ENCODE results near the gene RADIL.

DNA sequence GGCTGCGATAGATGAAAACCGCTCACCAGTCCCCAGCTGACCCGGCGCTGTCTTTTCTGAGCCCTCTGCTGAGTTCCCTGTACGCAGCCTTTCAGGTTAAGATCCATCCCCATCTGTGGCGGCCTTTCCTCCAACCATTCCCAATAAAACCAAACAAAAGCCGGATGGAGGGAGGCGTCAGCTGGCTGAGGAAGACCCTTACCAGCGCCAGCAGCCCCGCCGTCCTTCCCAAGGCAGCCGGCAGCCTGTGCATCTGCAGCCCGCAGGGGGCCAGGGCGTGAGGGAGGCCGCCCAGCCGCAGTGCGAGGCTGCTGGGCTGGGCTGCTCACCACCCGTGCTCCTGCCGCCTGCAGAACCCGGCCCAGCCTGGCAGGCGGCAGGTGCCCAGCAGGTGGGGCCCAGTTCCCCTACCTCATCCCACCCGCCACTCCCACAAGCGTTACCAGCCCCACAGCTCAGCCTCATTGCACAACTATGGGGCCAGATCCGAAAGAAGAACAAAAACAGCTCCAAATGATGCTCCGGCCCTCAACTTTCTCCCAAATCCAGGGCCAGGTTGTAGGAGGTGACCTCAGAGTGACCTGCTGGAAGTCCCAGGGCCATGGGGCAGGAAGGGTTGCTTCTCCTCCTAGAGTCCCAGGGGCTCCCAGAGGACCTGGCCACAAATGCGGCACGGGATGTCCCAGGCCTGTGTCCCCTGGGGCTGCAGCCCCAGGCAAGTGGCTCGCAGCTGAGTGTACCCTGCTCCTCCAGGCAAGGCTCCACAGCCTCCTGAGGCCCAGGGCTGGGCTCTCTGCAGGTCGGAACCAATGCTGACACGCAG is 45.5 kb downstream of the RADIL start:
- TF ChIP-seq, protein P1, sequence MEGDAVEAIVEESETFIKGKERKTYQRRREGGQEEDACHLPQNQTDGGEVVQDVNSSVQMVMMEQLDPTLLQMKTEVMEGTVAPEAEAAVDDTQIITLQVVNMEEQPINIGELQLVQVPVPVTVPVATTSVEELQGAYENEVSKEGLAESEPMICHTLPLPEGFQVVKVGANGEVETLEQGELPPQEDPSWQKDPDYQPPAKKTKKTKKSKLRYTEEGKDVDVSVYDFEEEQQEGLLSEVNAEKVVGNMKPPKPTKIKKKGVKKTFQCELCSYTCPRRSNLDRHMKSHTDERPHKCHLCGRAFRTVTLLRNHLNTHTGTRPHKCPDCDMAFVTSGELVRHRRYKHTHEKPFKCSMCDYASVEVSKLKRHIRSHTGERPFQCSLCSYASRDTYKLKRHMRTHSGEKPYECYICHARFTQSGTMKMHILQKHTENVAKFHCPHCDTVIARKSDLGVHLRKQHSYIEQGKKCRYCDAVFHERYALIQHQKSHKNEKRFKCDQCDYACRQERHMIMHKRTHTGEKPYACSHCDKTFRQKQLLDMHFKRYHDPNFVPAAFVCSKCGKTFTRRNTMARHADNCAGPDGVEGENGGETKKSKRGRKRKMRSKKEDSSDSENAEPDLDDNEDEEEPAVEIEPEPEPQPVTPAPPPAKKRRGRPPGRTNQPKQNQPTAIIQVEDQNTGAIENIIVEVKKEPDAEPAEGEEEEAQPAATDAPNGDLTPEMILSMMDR (IDR thresholded peaks at IDR 0.05): no peak
- TF ChIP-seq EP300 (IDR thresholded peaks at IDR 0.05) (no peak), POLR2AphosphoS5 (IDR thresholded peaks at IDR 0.05) (no peak)

All from stomach (tissue), 4 donors.